CD4-positive, alpha-beta T cell treated with Interleukin-17A for 4 hours (primary cell): ENCODE measurements around the gene NKPD1.
A peak's percentile ranks its signal among the peaks of the same experiment; 100 is the strongest.

Experiments used
- DNase-seq: peaks from one replicate; pipeline ENCODE4 v3.0.0-alpha.2; 2020; ENCODE audit warnings: mixed read lengths

NKPD1 gene

GRCh38 chr19:45153339-45154063 lies 7.3 kb downstream of the NKPD1 start:
- DNase-seq: peak; percentile 62

- peak; percentile 61 for DNase-seq
These were observed 8.1 kb downstream of the NKPD1 start for GRCh38 chr19:45152504-45153338.

GRCh38 chr19:45151821-45152503 lies 8.8 kb downstream of the NKPD1 start:
- DNase-seq: no peak

- no peak for DNase-seq
These were observed 9.5 kb downstream of the NKPD1 start for GRCh38 chr19:45151320-45151719.

- DNase-seq: no peak
These were observed 10.0 kb downstream of the NKPD1 start for GRCh38 chr19:45150751-45151281.

GRCh38 chr19:45150180-45150579 lies 10.6 kb downstream of the NKPD1 start:
- DNase-seq: no peak

- no peak for DNase-seq
These were observed 11.7 kb downstream of the NKPD1 start for GRCh38 chr19:45149129-45149528.

GRCh38 chr19:45147835-45148676 lies 12.7 kb downstream of the NKPD1 start:
- DNase-seq: no peak

GRCh38 chr19:45146741-45147205 lies 14.0 kb downstream of the NKPD1 start:
- no peak for DNase-seq

GRCh38 chr19:45146251-45146650 lies 14.5 kb downstream of the NKPD1 start:
- no peak for DNase-seq

- DNase-seq: no peak
These were observed 15.3 kb downstream of the NKPD1 start for GRCh38 chr19:45145270-45146189.

GRCh38 chr19:45144431-45145269 lies 16.1 kb downstream of the NKPD1 start:
- DNase-seq: no peak

GRCh38 chr19:45142726-45143110 lies 18.1 kb downstream of the NKPD1 start:
- no peak for DNase-seq

GRCh38 chr19:45142016-45142725 lies 18.6 kb downstream of the NKPD1 start:
- DNase-seq: no peak

- DNase-seq: no peak
These were observed 19.4 kb downstream of the NKPD1 start for GRCh38 chr19:45141203-45141900.

- DNase-seq: no peak
These were observed 20.2 kb downstream of the NKPD1 start for GRCh38 chr19:45140533-45140932.

- DNase-seq: no peak
These were observed 20.7 kb downstream of the NKPD1 start for GRCh38 chr19:45140144-45140503.

GRCh38 chr19:45139286-45140143 lies 21.3 kb downstream of the NKPD1 start:
- no peak for DNase-seq
